GM12892 (cell line): ENCODE results near the gene RBM4.

Experiments
- DNase-seq: peaks from one replicate; pipeline ENCODE4 v3.0.0; 2011; ENCODE audit not compliant: insufficient read length
- FAIRE-seq: peaks from 2 replicates; lab custom pipeline; 2011; peaks lifted over from hg19 to GRCh38; lab: Jason Lieb, UNC
- POLR2A ChIP-seq: IDR thresholded peaks from 2 replicates; pipeline ENCODE4 v1.6.1; 2011; ENCODE audit warnings: low read depth, low read length, control low read depth
- POLR2AphosphoS5 ChIP-seq: IDR thresholded peaks from 2 replicates; pipeline ENCODE4 v1.6.1; 2011; ENCODE audit warnings: low read depth, low read length, control low read depth
- TAF1 ChIP-seq: IDR thresholded peaks from 2 replicates; pipeline ENCODE4 v1.6.1; 2011; ENCODE audit warnings: low read depth, mild to moderate bottlenecking, control low read depth, low read length, borderline replicate concordance

RBM4 gene

DNA sequence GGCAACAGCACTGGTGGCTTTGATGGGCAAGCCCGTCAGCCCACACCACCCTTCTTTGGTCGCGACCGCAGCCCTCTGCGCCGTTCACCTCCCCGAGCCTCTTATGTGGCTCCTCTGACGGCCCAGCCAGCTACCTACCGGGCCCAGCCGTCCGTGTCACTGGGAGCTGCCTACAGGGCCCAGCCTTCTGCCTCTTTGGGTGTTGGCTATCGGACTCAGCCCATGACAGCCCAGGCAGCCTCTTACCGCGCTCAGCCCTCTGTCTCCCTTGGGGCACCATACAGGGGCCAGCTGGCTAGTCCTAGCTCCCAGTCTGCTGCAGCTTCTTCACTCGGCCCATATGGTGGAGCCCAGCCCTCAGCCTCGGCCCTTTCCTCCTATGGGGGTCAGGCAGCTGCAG lies 14.1 kb upstream of the RBM4 start:
- FAIRE-seq = no peak
- DNase-seq = no peak
- TF ChIP-seq TAF1 (no peak), POLR2A (no peak), POLR2AphosphoS5 (no peak; the same call in 1 of the 2 replicates)

- FAIRE-seq (no peak), DNase-seq (no peak)
- peak; percentile 0; the same call in 1 of the 2 replicates for TF ChIP-seq POLR2A
- TF ChIP-seq POLR2AphosphoS5 = no peak; the same call in 1 of the 2 replicates
Observed at GRCh38 chr11:66625041-66625751, 13.3 kb upstream of the RBM4 start.

DNA sequence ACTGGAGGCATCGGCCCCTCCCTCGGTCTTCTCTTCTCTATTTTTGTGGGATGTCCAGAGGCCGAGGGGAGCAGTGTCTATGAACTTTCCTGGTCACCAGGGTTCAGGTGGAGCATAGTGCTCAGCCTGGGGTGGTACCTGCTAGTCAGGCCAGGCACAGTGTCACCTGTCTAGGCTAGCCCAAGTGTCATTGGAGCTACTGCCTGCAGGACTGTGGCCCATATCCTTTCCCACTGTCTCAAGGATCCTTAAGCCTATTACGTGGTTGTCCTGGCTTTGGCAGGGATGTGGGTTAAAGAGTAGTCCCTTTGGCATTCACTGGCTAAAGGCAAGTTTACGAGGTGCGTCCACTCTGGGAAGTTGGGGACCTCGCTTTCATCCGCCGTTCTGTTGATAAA lies 12.8 kb upstream of the RBM4 start:
- FAIRE-seq (no peak), DNase-seq (no peak)
- TF ChIP-seq TAF1 = no peak
- no peak; the same call in 1 of the 2 replicates for TF ChIP-seq POLR2A
- 0 out of 2 replicates have a peak, but pooled peaks have one; percentile 42 for TF ChIP-seq POLR2AphosphoS5

GRCh38 chr11:66626382-66626781 lies 12.1 kb upstream of the RBM4 start:
- TF ChIP-seq POLR2A = no peak
- TF ChIP-seq TAF1 = no peak
- no peak for TF ChIP-seq POLR2AphosphoS5
- FAIRE-seq (no peak), DNase-seq (no peak)

DNA sequence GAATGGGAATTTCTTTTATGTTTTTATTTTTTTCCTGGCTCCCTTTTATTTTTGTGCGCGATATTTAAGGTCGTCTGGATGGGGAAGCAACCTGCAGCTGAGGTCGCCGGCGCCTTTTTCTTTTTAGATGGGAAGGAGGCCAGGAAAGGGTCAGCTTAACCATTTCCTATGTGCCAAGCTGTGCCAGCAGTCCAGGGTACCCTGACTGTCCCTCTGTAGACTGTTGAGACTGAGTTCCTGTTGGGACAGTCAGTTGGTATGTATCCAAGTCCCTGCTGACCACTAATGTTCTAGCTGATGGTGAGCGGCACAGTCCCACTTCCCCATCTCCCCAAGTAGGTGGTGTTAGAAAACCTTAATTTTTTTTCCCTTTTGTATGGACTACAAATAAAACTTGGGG lies 11.6 kb upstream of the RBM4 start:
- DNase-seq (no peak), FAIRE-seq (no peak)
- TF ChIP-seq TAF1 (no peak), POLR2A (no peak), POLR2AphosphoS5 (no peak; the same call in 1 of the 2 replicates)

GRCh38 chr11:66628061-66628603 lies 10.4 kb upstream of the RBM4 start:
- TF ChIP-seq POLR2AphosphoS5 = peak; percentile 61; the same call in 1 of the 2 replicates
- TF ChIP-seq POLR2A = no peak; the same call in 1 of the 2 replicates
- no peak for FAIRE-seq
- no peak for DNase-seq

DNA sequence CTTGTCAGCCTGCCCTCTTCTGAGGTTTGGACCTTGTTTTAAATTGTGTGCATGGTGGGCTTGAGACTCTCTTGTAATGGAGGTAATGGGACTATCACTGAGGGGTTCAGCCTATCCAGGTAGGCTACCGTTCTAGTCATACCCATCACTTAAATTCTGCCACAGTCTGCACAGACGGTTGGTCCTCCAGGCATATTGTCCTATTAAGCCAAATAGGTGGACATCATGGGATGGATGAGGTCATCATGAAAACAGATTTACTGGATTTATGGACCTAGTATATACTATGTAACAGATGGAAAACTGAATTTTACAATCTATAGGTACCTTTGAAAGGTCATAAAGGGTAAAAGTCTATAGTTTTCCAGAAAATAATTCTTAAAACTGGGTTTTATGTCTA lies 9.1 kb upstream of the RBM4 start:
- TF ChIP-seq POLR2AphosphoS5 (no peak), TAF1 (no peak), POLR2A (no peak)

GRCh38 chr11:66631883-66632282 lies 6.6 kb upstream of the RBM4 start:
- TF ChIP-seq TAF1 (no peak), POLR2AphosphoS5 (no peak; the same call in 1 of the 2 replicates), POLR2A (no peak)
- DNase-seq = no peak
- FAIRE-seq = peak; percentile 14

More for the DNA sequence above, 9.1 kb upstream of the RBM4 start:
- DNase-seq (no peak), FAIRE-seq (no peak)

DNA sequence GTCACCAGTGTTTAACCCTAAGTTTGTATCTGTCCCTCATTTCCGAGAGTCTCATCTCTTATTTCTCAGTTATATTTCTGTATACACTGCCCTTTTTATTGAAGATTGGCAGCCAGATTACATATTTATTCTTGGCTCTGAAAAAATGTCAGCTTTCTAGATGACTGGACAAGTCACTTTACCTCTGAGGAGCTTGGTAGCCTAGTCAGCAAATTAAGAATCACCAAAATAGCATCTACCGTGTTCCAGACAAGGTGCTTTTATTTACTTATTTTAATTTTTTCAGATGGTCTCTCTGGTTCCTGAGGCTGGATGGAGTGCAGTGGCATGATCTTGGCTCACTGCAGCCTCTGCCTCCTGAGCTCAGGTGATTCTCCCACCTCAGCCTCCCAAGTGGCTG lies 5.6 kb upstream of the RBM4 start:
- no peak for DNase-seq
- FAIRE-seq = no peak

DNA sequence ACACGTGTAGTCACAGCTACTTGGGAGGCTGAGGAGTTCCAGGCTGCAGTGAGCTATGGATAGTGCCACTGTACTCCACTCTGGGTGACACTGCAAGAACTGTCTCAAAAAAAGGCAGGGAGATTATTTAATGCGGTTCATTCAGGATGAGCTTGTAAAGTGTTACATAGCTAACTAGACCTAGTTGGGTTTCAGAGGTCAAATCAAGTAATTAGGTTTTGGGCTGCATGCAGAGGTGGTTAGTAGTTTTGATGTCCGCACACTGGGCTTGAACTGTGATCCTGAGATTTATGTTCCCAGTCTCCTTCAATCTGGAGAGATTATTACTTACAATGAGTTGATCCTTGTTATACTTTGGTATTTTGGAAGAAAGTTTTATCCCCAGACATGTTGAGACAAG lies 2.1 kb upstream of the RBM4 start:
- DNase-seq (no peak), FAIRE-seq (no peak)
- TF ChIP-seq POLR2A (no peak), POLR2AphosphoS5 (no peak), TAF1 (no peak)

More for the DNA sequence above, 5.6 kb upstream of the RBM4 start:
- no peak for TF ChIP-seq POLR2AphosphoS5
- TF ChIP-seq TAF1 = no peak
- TF ChIP-seq POLR2A = no peak

DNA sequence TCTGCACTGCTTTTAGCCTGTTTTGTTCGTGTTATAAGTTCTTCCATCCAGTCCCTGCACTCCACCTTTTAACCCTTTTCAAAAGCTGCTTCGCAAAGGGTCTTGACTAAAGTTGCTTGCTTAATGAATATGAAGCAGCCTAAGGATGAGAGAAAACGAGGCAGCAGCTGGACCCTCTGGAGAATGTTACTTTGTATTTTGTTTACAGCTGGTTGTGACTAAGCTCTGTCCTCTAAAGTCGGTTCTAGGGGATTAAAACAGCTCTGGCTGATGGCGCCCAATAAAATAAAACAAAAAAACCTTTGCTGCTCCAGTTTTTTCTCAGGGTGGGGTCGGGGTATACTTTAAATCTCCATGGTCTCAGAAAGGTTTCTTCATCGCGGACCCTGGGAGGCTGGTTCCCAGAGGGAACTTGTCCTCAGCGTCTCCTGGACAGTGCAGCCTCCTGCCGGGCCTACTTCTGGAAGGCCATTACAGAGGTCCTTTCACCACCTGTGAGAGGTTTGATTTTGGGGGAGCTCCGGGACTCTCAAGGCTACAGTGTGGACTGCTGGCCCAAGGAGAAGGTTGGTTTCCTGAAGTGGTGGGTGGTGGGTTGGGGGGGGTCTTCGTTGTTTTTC lies 836 bp upstream of the RBM4 start:
- TF ChIP-seq POLR2A (no peak), TAF1 (no peak), POLR2AphosphoS5 (no peak)
- DNase-seq = no peak
- FAIRE-seq = no peak

GRCh38 chr11:66639066-66639813 lies 737 bp downstream of the RBM4 start:
- no peak for DNase-seq
- peak; percentile 91 for FAIRE-seq
- TF ChIP-seq POLR2AphosphoS5 (no peak), POLR2A (no peak; the same call in 1 of the 2 replicates), TAF1 (no peak)
